Aorta (tissue), 5 donors: ENCODE data around the gene ARID4B. TPM values are rescaled to one million over a fixed set of nuclear protein-coding genes. Genes with fewer than 3 reads are reported as not detected.

ENCODE experiments used
- ATAC-seq: fragments of 200-7000 bp; cut with Tn5 transposase; one replicate; pipeline ENCODE4 v1.9.1; 2022; ENCODE audit warnings: moderate library complexity; ENCODE audit not compliant: low FRiP score
- DNase-seq, 2 donors: peaks; one replicate each; pipeline ENCODE4 v3.0.0-alpha.2; 2020
- H3K27ac ChIP-seq, 2 donors: one replicate each; pipeline ENCODE4 v1.5.1; 2013; ENCODE audit warnings: low read length in 2 of 2, mild to moderate bottlenecking in 2 of 2, moderate library complexity in 2 of 2, control low read depth in 1 of 2, inconsistent platforms in 1 of 2, low read depth in 1 of 2
- H3K27me3 ChIP-seq, 2 donors: one replicate each; pipeline ENCODE4 v1.6.1; 2013; ENCODE audit warnings: control low read depth in 1 of 2, low read length in 1 of 2, mild to moderate bottlenecking in 1 of 2, moderate library complexity in 1 of 2; ENCODE audit not compliant: insufficient read depth in 2 of 2, control insufficient read depth in 1 of 2
- H3K36me3 ChIP-seq, 2 donors: one replicate each; pipeline ENCODE4 v1.6.1; 2013; ENCODE audit warnings: control low read depth in 1 of 2, low read length in 1 of 2, mild to moderate bottlenecking in 1 of 2; ENCODE audit not compliant: insufficient read depth in 2 of 2, control insufficient read depth in 1 of 2
- H3K4me1 ChIP-seq, 2 donors: one replicate each; pipeline ENCODE4 v1.6.1; 2013; ENCODE audit warnings: low read length in 2 of 2, control low read depth in 1 of 2, mild to moderate bottlenecking in 1 of 2, moderate library complexity in 1 of 2; ENCODE audit not compliant: insufficient read depth in 2 of 2, control insufficient read depth in 1 of 2
- H3K4me3 ChIP-seq, 2 donors: one replicate each; pipeline ENCODE4 v1.5.1; 2013; ENCODE audit warnings: low read length in 2 of 2, control low read depth in 1 of 2, mild to moderate bottlenecking in 1 of 2
- H3K9me3 ChIP-seq: one replicate; pipeline ENCODE4 v1.6.1; 2013; ENCODE audit warnings: mild to moderate bottlenecking, low read length; ENCODE audit not compliant: control insufficient read depth
- WGBS, 2 donors: extraction: QIAGEN DNeasy Blood & Tissue Kit; methylation state at CpG; one replicate each; pipeline ENCODE4 v1.1.7; 2013; 5-methylcytosine and 5-hydroxymethylcytosine counted together
- intact Hi-C, 2 donors: fragments of 100-400 bp; cut with DNase I; formaldehyde crosslinking; loops; one replicate each; pipeline versions ENCODE4 v1.14.2 to v1.15.0; 2022
- polyA plus RNA-seq, 2 donors: library from polyadenylated mRNA; stranded (reverse); fragments of 200-250 nt; gene quantifications; one replicate each; pipeline ENCODE4 v1.2.3, GENCODE V29; 2013
- total RNA-seq, 2 donors: library from RNA; stranded (reverse); fragmentation: NEBNext Ultra II Directional; extraction: Animal tissue kit (Norgen Biotek cat#: 25700); gene quantifications; one replicate each; pipeline ENCODE4 v1.2.1, GENCODE V29; 2021
- donor health status: healthy with polysubstance abuse.
- donor health status: Bipolar disorder and iron deficiency.
- donor health status: DM: no; HTN: no; CAD: no.
- donor health status: DM: no; HTN: no; CAD: no.
- donor health status: DM: yes; HTN: yes; CAD: no.

ARID4B gene
- total and polyA plus RNA-seq, 4 donors: 9.8 to 56.6 (median 37.2) TPM

DNA sequence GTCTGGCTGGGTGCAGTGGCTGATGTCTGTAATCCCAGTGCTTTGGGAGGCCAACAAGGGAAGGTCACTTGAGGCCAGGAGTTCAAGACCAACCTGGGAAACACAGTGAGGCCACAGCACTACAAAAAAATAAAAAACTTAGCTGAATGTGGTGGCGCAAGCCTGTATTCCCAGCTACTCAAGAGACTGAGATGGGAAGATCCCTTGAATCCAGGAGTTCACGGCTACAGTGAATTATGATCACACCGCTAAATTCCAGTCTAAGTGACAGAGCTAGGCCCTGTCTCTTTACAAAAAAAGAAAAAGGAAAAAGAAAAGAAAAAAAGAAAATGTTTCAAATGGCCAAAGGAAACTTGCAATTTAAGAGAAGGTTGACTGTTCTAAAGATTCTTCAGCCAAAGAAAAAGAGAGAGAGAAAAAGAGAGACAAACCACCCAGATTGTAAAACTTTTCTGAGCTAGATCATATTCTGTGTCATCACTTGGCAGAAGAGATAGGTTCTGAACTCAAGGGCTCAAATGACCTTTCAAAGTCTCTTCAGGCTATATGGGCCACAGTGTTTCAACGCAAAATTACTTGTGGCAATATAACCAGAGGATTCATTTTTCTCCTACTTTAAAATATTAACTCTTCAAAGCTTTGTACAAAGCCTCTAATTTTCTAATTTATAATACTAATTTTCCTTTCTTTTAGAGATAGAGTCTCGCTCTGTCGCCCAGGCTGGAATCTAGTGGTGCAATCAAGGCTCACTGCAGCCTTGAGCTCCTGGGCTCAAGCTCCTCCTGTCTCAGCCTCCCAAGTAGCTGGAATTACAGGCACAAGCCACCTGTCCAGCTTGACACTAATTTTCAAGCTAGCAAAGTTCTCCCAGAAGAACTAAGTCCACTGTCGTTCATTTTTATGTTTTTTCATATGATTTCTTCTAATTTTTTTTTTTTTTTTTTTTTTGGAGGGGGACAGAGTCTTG is 20.5 kb downstream of the ARID4B start:
- 85 to 86% methylated on average over 7 of the region's 7 CpGs for whole genome bisulfite sequencing, 2 donors
- Histone ChIP-seq H3K4me3 (no peak overlapping the region), H3K9me3 (no peaks in the 10 kb centered on the region), H3K27me3 (no peaks in the 10 kb centered on the region), H3K27ac (no peak overlapping the region), H3K36me3 (no peaks in the 10 kb centered on the region), H3K4me1 (peaks cover 0 to 7% of the 10 kb centered on the region in 2 donors)
- DNase-seq (no peak), ATAC-seq (no peak)
- intact Hi-C loops: no loop called here

- Histone ChIP-seq H3K27ac (no peak overlapping the region), H3K9me3 (no peaks in the 10 kb centered on the region), H3K36me3 (no peaks in the 10 kb centered on the region), H3K4me3 (no peak overlapping the region), H3K4me1 (peaks cover 0 to 7% of the 10 kb centered on the region in 2 donors), H3K27me3 (no peaks in the 10 kb centered on the region)
- intact Hi-C loops: no loop called here
- 43 to 46% methylated on average over 6 of the region's 6 CpGs for WGBS, 2 donors
- no peak for DNase-seq
- ATAC-seq: no peak
These were observed 23.2 kb downstream of the ARID4B start for GRCh38 chr1:235304549-235305451.

DNA sequence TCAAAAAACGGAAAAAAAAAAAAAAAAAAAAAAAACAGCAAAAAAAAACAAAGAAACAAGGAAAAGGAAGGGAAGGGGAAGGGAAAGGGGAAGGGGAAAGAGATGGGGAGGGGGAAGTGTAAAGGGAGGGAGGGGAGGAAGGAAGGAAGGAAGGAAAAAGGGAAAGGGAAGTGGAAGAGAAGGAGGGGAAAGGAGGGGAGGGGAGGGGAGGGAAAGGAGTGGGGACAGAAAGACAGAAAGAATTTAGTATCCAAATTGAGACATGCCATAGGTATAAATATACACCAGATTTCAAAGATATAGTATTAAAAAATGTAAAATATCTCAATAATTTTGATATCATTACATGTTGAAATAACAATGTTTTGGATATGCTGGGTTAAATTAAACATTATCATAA is 25.8 kb downstream of the ARID4B start:
- Histone ChIP-seq H3K27ac (no peak overlapping the region), H3K36me3 (no peaks in the 10 kb centered on the region), H3K4me3 (no peak overlapping the region), H3K27me3 (no peaks in the 10 kb centered on the region), H3K4me1 (peaks cover 0 to 5% of the 10 kb centered on the region in 2 donors), H3K9me3 (no peaks in the 10 kb centered on the region)
- no peak for ATAC-seq
- WGBS, 2 donors: 50 to 55% methylated on average over 1 of the region's 1 CpG
- intact Hi-C loops: no loop called here
- DNase-seq: no peak

DNA sequence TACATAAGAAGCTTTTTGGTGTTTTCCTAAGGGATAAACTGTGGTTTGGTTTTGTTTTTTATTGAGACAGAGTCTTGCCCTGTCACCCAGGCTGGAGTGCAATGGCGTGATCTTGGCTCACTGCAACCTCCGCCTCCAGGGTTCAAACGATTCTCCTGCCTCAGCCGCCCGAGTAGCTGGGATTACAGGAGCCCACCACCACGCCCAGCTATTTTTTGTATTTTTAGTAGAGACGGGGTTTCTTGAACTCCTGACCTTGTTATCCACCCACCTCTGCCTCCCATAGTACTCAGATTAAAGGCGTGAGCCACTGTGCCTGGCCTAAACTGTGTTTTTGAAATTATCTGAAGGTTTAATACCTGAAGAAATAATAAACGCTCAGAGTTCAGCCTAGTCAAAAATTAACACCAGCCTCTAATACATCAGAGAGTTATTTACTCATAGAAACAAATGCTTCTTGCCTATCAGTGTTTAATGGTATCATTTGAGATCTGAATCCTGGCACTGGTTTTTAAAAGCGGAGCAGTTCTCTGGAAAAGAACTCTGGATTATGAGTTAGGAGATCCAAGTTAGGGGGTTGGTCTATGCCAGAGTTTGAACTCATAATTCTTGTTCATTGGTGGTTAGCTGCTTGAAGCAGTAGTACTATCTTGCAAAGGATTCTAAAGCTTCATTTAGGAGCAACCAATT is 28.7 kb downstream of the ARID4B start:
- H3K36me3 ChIP-seq: no peaks in the 10 kb centered on the region
- no peaks in the 10 kb centered on the region for H3K27me3 ChIP-seq
- WGBS, 2 donors: 76% methylated on average over 10 of the region's 10 CpGs
- ATAC-seq (no peak), DNase-seq (no peak)
- no peaks in the 10 kb centered on the region for H3K4me1 ChIP-seq
- no peaks in the 10 kb centered on the region for H3K9me3 ChIP-seq
- intact Hi-C loops: no loop called here
- H3K4me3 ChIP-seq: no peak overlapping the region
- no peak overlapping the region for H3K27ac ChIP-seq

GRCh38 chr1:235298758-235299157 is 29.2 kb downstream of the ARID4B start:
- Histone ChIP-seq H3K36me3 (no peaks in the 10 kb centered on the region), H3K4me3 (no peak overlapping the region), H3K27me3 (no peaks in the 10 kb centered on the region), H3K4me1 (no peaks in the 10 kb centered on the region), H3K27ac (no peak overlapping the region), H3K9me3 (no peaks in the 10 kb centered on the region)
- ATAC-seq (no peak), DNase-seq (no peak)
- intact Hi-C loops: no loop called here
- 57 to 58% methylated on average over 2 of the region's 2 CpGs for WGBS, 2 donors

DNA sequence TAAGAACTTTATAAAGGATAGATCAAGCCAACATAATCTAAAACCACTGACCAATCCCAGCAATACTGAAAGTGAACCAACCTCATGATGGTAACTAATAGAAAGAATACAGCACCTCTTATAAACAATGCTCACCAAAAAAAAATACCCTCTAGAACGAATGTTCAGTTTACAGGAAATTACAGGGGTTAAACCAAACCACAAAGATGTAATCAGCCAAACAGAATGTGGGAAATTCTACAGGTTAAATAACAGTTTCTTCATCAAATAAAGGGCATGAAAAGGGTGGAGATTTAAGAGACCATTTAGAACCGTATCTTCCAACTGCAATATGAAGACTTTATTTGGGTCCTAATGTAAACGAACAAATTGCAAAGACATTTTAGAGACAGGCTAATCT is 30.4 kb downstream of the ARID4B start:
- Histone ChIP-seq H3K36me3 (no peaks in the 10 kb centered on the region), H3K9me3 (no peaks in the 10 kb centered on the region), H3K4me3 (no peak overlapping the region), H3K4me1 (no peaks in the 10 kb centered on the region), H3K27me3 (no peaks in the 10 kb centered on the region), H3K27ac (no peak overlapping the region)
- no peak for DNase-seq
- ATAC-seq: no peak
- intact Hi-C loops: no loop called here
- 69 to 74% methylated on average over 3 of the region's 3 CpGs for WGBS, 2 donors

GRCh38 chr1:235296729-235297128 is 31.2 kb downstream of the ARID4B start:
- peak overlapping the region in 1 of 2 donors; percentile 8 for H3K4me3 ChIP-seq
- no peak for ATAC-seq
- H3K4me1 ChIP-seq: no peaks in the 10 kb centered on the region
- no peak for DNase-seq
- no peaks in the 10 kb centered on the region for H3K27me3 ChIP-seq
- H3K36me3 ChIP-seq: no peaks in the 10 kb centered on the region
- 92 to 99% methylated on average over 1 of the region's 1 CpG for WGBS, 2 donors
- intact Hi-C loops: no loop called here
- no peaks in the 10 kb centered on the region for H3K9me3 ChIP-seq
- no peak overlapping the region for H3K27ac ChIP-seq

DNA sequence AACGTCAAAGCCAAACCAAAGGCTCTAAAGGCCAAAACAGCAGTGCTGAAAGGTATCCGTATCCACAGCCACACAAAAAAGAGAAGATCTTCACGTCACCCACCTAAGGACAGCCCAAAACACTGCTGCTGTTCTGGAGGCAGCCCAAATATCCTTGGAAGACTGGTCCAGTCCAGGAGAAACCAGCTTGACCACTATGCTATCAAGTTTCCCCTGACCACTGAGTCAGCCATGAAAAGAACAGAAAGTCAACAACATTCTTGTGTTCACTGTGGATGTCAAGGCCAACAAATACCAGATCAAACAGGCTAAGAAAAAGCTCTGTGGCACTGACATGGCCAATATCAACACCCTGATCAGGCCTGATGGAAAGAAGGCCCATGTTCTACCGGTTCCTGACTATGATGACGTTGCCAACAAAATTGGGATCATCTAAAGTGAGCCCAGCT is 32.1 kb downstream of the ARID4B start:
- Histone ChIP-seq H3K9me3 (no peaks in the 10 kb centered on the region), H3K4me3 (no peak overlapping the region), H3K4me1 (no peaks in the 10 kb centered on the region), H3K27me3 (no peaks in the 10 kb centered on the region), H3K36me3 (no peaks in the 10 kb centered on the region), H3K27ac (no peak overlapping the region)
- intact Hi-C loops: no loop called here
- ATAC-seq (no peak), DNase-seq (no peak)
- WGBS, 2 donors: 40 to 45% methylated on average over 5 of the region's 5 CpGs
